G401 (cell line): ENCODE results near the gene MTUS2. TPM values are rescaled to one million over a fixed set of nuclear protein-coding genes. Genes with fewer than 3 reads are reported as not detected.

Experiments
- DNase-seq: peaks from one replicate; pipeline ENCODE4 v3.0.0-alpha.2; 2015; ENCODE audit warnings: low spot score
- in situ Hi-C: cut with HindIII; loops from 2 replicates; pipeline ENCODE4 v1.10.0; 2016; ENCODE audit warnings: low sequenced_read_pairs, mixed read lengths
- total RNA-seq: library from RNA; depleted of rRNA; stranded (reverse); fragments of >200 nt; shearing (Covaris generic); gene quantifications from 2 replicates; pipeline ENCODE4 v1.2.3, GENCODE V29; 2014

MTUS2 gene
- total RNA-seq, 1 experiment from 2014 or later, result not detected

GRCh38 chr13:29405401-29405800 is 585.3 kb downstream of the MTUS2 start:
- DNase-seq, result no peak
- in situ Hi-C loops, result no loop called here

- DNase-seq, result no peak
- in situ Hi-C loops, result no loop called here
Observed at GRCh38 chr13:29411481-29411880, 591.3 kb downstream of the MTUS2 start.

GRCh38 chr13:29418026-29418425 is 597.9 kb downstream of the MTUS2 start:
- in situ Hi-C loops, result no loop called here
- no peak for DNase-seq

- no peak for DNase-seq
- in situ Hi-C loops, result no loop called here
Observed at GRCh38 chr13:29421118-29421517, 601.0 kb downstream of the MTUS2 start.

GRCh38 chr13:29422015-29422414 is 601.9 kb downstream of the MTUS2 start:
- no peak for DNase-seq
- in situ Hi-C loops, result no loop called here

- DNase-seq, result no peak
- in situ Hi-C loops, result no loop called here
Observed at GRCh38 chr13:29423050-29423449, 602.9 kb downstream of the MTUS2 start.

- in situ Hi-C loops, result no loop called here
- no peak for DNase-seq
Observed at GRCh38 chr13:29427937-29428309, 607.8 kb downstream of the MTUS2 start.

- DNase-seq, result peak; percentile 57
- in situ Hi-C loops, result no loop called here
Observed at GRCh38 chr13:29428310-29429181, 608.4 kb downstream of the MTUS2 start.

GRCh38 chr13:29429286-29429900 is 609.3 kb downstream of the MTUS2 start:
- in situ Hi-C loops, result no loop called here
- DNase-seq, result no peak

- in situ Hi-C loops, result no loop called here
- DNase-seq, result peak; percentile 13
Observed at GRCh38 chr13:29434217-29434945, 614.2 kb downstream of the MTUS2 start.

- peak; percentile 49 for DNase-seq
- in situ Hi-C loops, result no loop called here
Observed at GRCh38 chr13:29435125-29435911, 615.2 kb downstream of the MTUS2 start.

GRCh38 chr13:29436291-29436690 is 616.2 kb downstream of the MTUS2 start:
- no peak for DNase-seq
- in situ Hi-C loops, result no loop called here

- in situ Hi-C loops, result no loop called here
- DNase-seq, result no peak
Observed at GRCh38 chr13:29436721-29437280, 616.7 kb downstream of the MTUS2 start.

GRCh38 chr13:29438769-29439168 is 618.6 kb downstream of the MTUS2 start:
- in situ Hi-C loops, result no loop called here
- DNase-seq, result no peak

- in situ Hi-C loops, result no loop called here
- DNase-seq, result no peak
Observed at GRCh38 chr13:29439601-29440388, 619.7 kb downstream of the MTUS2 start.

GRCh38 chr13:29441306-29441705 is 621.2 kb downstream of the MTUS2 start:
- in situ Hi-C loops, result no loop called here
- no peak for DNase-seq

- no peak for DNase-seq
- in situ Hi-C loops, result no loop called here
Observed at GRCh38 chr13:29446016-29446415, 625.9 kb downstream of the MTUS2 start.

- in situ Hi-C loops, result no loop called here
- DNase-seq, result no peak
Observed at GRCh38 chr13:29448174-29448573, 628.0 kb downstream of the MTUS2 start.
